Measurements from ENCODE around the gene PILRA. TPM values are rescaled to one million over a fixed set of nuclear protein-coding genes. Genes with fewer than 3 reads are reported as not detected.

PILRA gene
- total and polyA plus RNA-seq, 4 donors, result 1.5 to 3.5 (median 3.1) TPM

DNA sequence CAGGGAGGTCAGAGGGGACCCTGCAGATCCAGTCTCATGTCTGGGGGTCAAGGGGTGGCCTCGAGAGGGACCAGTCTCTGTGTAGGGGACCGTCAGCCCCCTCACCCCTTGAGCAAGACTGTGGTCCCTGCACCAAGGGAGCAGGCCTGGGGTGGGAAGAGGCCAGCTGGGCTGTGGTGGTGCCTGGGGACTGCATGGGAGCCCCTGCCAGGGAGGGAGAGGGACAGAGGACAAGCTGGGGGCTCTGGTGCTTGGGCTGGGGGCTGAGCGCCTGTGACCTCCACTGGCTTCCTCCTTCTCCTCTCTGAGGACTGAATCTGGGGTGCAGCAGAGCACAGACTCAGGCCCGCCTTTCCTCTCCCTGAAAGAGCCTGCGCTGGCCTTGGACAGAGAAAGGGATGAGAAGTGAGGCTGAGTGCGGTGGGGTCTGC lies 16.1 kb upstream of the PILRA start:
- Histone ChIP-seq H3K9ac (ENCODE audit: low read depth in 1 of 2, low read length in 2 of 2) (no peak overlapping the region), H3K4me3 (ENCODE audit: low read depth in 1 of 3, low read length in 3 of 3) (no peak overlapping the region), H3K36me3 (ENCODE audit: control insufficient read depth in 4 of 4, insufficient read depth in 3 of 4, low read depth in 1 of 4, low read length in 3 of 4) (peaks cover 29 to 85% (median 49%) of the 10 kb centered on the region in 4 donors), H3K27ac (ENCODE audit: low read depth in 1 of 2, low read length in 2 of 2) (no peak overlapping the region), H3K4me1 (ENCODE audit: control insufficient read depth in 4 of 4, insufficient read depth in 4 of 4, low read length in 3 of 4) (no peaks in the 10 kb centered on the region), H3K27me3 (ENCODE audit: control insufficient read depth in 4 of 4, insufficient read depth in 4 of 4, low read length in 3 of 4) (no peaks in the 10 kb centered on the region), H3K9me3 (ENCODE audit: control insufficient read depth in 4 of 4, low read length in 3 of 4) (no peaks in the 10 kb centered on the region)
- DNase-seq (ENCODE audit: low spot score), result no peak
- no peak for TF ChIP-seq YY1 (IDR thresholded peaks at IDR 0.05)
- no peak for TF ChIP-seq RAD21 (IDR thresholded peaks at IDR 0.05)
- TF ChIP-seq, protein P1, sequence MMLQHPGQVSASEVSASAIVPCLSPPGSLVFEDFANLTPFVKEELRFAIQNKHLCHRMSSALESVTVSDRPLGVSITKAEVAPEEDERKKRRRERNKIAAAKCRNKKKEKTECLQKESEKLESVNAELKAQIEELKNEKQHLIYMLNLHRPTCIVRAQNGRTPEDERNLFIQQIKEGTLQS (IDR thresholded peaks at IDR 0.05), result no peak
- no peak for TF ChIP-seq NR2F2 (IDR thresholded peaks at IDR 0.05)
- no peak for TF ChIP-seq FOXA2 (IDR thresholded peaks at IDR 0.05)
- TF ChIP-seq SP1 (IDR thresholded peaks at IDR 0.05), result no peak
- no peak for TF ChIP-seq HNF4A (conservative IDR thresholded peaks at IDR 0.05)
- TF ChIP-seq EGR1 (IDR thresholded peaks at IDR 0.05; ENCODE audit: low read depth in 2 of 2), result no peak
- no peak for TF ChIP-seq TAF1 (conservative IDR thresholded peaks at IDR 0.05)
- TF ChIP-seq GABPA (IDR thresholded peaks at IDR 0.05 in 1 of 2, conservative IDR thresholded peaks at IDR 0.05 in 1 of 2), result no peak
- TF ChIP-seq FOXA1 (IDR thresholded peaks at IDR 0.05), result no peak
- TF ChIP-seq RXRA (IDR thresholded peaks at IDR 0.05), result no peak
- no peak for TF ChIP-seq HNF4G (IDR thresholded peaks at IDR 0.05)
- TF ChIP-seq, protein P2, sequence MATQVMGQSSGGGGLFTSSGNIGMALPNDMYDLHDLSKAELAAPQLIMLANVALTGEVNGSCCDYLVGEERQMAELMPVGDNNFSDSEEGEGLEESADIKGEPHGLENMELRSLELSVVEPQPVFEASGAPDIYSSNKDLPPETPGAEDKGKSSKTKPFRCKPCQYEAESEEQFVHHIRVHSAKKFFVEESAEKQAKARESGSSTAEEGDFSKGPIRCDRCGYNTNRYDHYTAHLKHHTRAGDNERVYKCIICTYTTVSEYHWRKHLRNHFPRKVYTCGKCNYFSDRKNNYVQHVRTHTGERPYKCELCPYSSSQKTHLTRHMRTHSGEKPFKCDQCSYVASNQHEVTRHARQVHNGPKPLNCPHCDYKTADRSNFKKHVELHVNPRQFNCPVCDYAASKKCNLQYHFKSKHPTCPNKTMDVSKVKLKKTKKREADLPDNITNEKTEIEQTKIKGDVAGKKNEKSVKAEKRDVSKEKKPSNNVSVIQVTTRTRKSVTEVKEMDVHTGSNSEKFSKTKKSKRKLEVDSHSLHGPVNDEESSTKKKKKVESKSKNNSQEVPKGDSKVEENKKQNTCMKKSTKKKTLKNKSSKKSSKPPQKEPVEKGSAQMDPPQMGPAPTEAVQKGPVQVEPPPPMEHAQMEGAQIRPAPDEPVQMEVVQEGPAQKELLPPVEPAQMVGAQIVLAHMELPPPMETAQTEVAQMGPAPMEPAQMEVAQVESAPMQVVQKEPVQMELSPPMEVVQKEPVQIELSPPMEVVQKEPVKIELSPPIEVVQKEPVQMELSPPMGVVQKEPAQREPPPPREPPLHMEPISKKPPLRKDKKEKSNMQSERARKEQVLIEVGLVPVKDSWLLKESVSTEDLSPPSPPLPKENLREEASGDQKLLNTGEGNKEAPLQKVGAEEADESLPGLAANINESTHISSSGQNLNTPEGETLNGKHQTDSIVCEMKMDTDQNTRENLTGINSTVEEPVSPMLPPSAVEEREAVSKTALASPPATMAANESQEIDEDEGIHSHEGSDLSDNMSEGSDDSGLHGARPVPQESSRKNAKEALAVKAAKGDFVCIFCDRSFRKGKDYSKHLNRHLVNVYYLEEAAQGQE (IDR thresholded peaks at IDR 0.05), result no peak
- TF ChIP-seq, protein P3, sequence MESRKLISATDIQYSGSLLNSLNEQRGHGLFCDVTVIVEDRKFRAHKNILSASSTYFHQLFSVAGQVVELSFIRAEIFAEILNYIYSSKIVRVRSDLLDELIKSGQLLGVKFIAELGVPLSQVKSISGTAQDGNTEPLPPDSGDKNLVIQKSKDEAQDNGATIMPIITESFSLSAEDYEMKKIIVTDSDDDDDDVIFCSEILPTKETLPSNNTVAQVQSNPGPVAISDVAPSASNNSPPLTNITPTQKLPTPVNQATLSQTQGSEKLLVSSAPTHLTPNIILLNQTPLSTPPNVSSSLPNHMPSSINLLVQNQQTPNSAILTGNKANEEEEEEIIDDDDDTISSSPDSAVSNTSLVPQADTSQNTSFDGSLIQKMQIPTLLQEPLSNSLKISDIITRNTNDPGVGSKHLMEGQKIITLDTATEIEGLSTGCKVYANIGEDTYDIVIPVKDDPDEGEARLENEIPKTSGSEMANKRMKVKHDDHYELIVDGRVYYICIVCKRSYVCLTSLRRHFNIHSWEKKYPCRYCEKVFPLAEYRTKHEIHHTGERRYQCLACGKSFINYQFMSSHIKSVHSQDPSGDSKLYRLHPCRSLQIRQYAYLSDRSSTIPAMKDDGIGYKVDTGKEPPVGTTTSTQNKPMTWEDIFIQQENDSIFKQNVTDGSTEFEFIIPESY (IDR thresholded peaks at IDR 0.05), result no peak
- TF ChIP-seq, protein P4, sequence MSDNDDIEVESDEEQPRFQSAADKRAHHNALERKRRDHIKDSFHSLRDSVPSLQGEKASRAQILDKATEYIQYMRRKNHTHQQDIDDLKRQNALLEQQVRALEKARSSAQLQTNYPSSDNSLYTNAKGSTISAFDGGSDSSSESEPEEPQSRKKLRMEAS (IDR thresholded peaks at IDR 0.05), result no peak
- TF ChIP-seq, protein P5, sequence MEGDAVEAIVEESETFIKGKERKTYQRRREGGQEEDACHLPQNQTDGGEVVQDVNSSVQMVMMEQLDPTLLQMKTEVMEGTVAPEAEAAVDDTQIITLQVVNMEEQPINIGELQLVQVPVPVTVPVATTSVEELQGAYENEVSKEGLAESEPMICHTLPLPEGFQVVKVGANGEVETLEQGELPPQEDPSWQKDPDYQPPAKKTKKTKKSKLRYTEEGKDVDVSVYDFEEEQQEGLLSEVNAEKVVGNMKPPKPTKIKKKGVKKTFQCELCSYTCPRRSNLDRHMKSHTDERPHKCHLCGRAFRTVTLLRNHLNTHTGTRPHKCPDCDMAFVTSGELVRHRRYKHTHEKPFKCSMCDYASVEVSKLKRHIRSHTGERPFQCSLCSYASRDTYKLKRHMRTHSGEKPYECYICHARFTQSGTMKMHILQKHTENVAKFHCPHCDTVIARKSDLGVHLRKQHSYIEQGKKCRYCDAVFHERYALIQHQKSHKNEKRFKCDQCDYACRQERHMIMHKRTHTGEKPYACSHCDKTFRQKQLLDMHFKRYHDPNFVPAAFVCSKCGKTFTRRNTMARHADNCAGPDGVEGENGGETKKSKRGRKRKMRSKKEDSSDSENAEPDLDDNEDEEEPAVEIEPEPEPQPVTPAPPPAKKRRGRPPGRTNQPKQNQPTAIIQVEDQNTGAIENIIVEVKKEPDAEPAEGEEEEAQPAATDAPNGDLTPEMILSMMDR (IDR thresholded peaks at IDR 0.05; ENCODE audit: low read depth, low read length, missing input control), result no peak
- WGBS, result 94% methylated on average over 6 of the region's 6 CpGs
